IMR-90 (cell line): ENCODE measurements around the gene DSN1. TPM values are rescaled to one million over a fixed set of nuclear protein-coding genes. Genes with fewer than 3 reads are reported as not detected.

Experiments used
- ATAC-seq: fragments of 200-7000 bp; cut with Tn5 transposase; 2 replicates; pipeline ENCODE4 v1.9.1; 2020; ENCODE audit warnings: low read depth, mild to moderate bottlenecking, moderate library complexity
- BruUV-seq: library from RNA; stranded (reverse); fragments of 400-500 nt; replicated peaks from 2 replicates; lab custom pipeline; 2021; lab: Mats Ljungman, UMichigan
- CTCF ChIA-PET: fragments of 300-600 bp; formaldehyde crosslinking; extraction: SDS; loops from one replicate; lab custom pipeline; 2021; ENCODE audit warnings: antibody characterized with exemption; lab: Yijun Ruan, JAX
- POLR2A ChIA-PET: fragments of 300-600 bp; sonication (Branson Sonifier 250); formaldehyde crosslinking; loops from one replicate; lab custom pipeline; 2022; ENCODE audit warnings: antibody characterized with exemption; ENCODE audit not compliant: unreplicated experiment; lab: Charles Lee
- DNase-seq: peaks from one replicate; pipeline ENCODE4 v3.0.0; 2013
- H2AFZ ChIP-seq: replicated peaks from 2 replicates; pipeline ENCODE3; 2013; ENCODE audit warnings: low read length, mild to moderate bottlenecking; ENCODE audit not compliant: poor library complexity
- H2AK5ac ChIP-seq: 2 replicates; pipeline ENCODE4 v1.6.1; 2013; ENCODE audit warnings: low read depth, low read length, inconsistent platforms
- H2AK9ac ChIP-seq: replicated peaks from 2 replicates; pipeline ENCODE3; 2013; ENCODE audit warnings: mild to moderate bottlenecking, low read depth, low read length, moderate library complexity; ENCODE audit not compliant: poor library complexity
- H2BK120ac ChIP-seq: 2 replicates; pipeline ENCODE4 v1.6.1; 2013; ENCODE audit warnings: low read depth, low read length, inconsistent platforms
- H2BK15ac ChIP-seq: 3 replicates; pipeline ENCODE4 v1.6.1; 2013; ENCODE audit warnings: low read depth, low read length, inconsistent platforms
- H2BK20ac ChIP-seq: 2 replicates; pipeline ENCODE4 v1.6.1; 2013; ENCODE audit warnings: low read depth, mild to moderate bottlenecking, inconsistent platforms, low read length, moderate library complexity
- H2BK5ac ChIP-seq: 2 replicates; pipeline ENCODE4 v1.6.1; 2013; ENCODE audit warnings: mild to moderate bottlenecking, low read depth, low read length, inconsistent platforms; ENCODE audit not compliant: poor library complexity, severe bottlenecking
- H3K14ac ChIP-seq: replicated peaks from 2 replicates; pipeline ENCODE4 v1.6.1; 2013; ENCODE audit warnings: low read depth, low read length, inconsistent platforms
- H3K18ac ChIP-seq: 2 replicates; pipeline ENCODE4 v1.6.1; 2013; ENCODE audit warnings: low read depth, low read length, control low read depth
- H3K23ac ChIP-seq: 2 replicates; pipeline ENCODE4 v1.6.1; 2013; ENCODE audit warnings: low read depth, low read length, inconsistent platforms
- H3K27ac ChIP-seq: 2 replicates; pipeline ENCODE4 v1.5.1; 2013; ENCODE audit warnings: mild to moderate bottlenecking, control low read depth, low read length; ENCODE audit not compliant: insufficient read depth
- H3K27me3 ChIP-seq: 2 replicates; pipeline ENCODE4 v1.6.1; 2013; ENCODE audit warnings: low read length; ENCODE audit not compliant: control insufficient read depth, insufficient read depth
- H3K36me3 ChIP-seq: 2 replicates; pipeline ENCODE4 v1.6.1; 2013; ENCODE audit warnings: low read length, mixed read lengths; ENCODE audit not compliant: control insufficient read depth, insufficient read depth
- H3K4ac ChIP-seq: 2 replicates; pipeline ENCODE4 v1.6.1; 2013; ENCODE audit warnings: low read depth, low read length, inconsistent platforms
- H3K4me1 ChIP-seq: 2 replicates; pipeline ENCODE4 v1.6.1; 2013; ENCODE audit warnings: low read length, mixed read lengths; ENCODE audit not compliant: control insufficient read depth, insufficient read depth
- H3K4me2 ChIP-seq: 2 replicates; pipeline ENCODE4 v1.6.1; 2013; ENCODE audit warnings: low read depth, mild to moderate bottlenecking, control low read depth, low read length, moderate library complexity
- H3K4me3 ChIP-seq: 2 replicates; pipeline ENCODE4 v1.5.1; 2013; ENCODE audit warnings: low read depth, mild to moderate bottlenecking, control low read depth, low read length, moderate library complexity; ENCODE audit not compliant: insufficient read depth
- H3K56ac ChIP-seq: 2 replicates; pipeline ENCODE4 v1.6.1; 2013; ENCODE audit warnings: low read length, inconsistent platforms; ENCODE audit not compliant: insufficient read depth; ENCODE audit errors: extremely low read depth
- H3K79me1 ChIP-seq, 2 experiments: 2 replicates each; pipeline ENCODE4 v1.6.1; 2013; ENCODE audit warnings: low read length in 2 of 2, inconsistent platforms in 1 of 2, low read depth in 1 of 2
- H3K9ac ChIP-seq: 2 replicates; pipeline ENCODE4 v1.6.1; 2013; ENCODE audit warnings: low read depth, low read length, control low read depth
- H3K9me1 ChIP-seq: 2 replicates; pipeline ENCODE4 v1.6.1; 2013; ENCODE audit warnings: low read length, inconsistent platforms; ENCODE audit not compliant: insufficient read depth
- H3K9me3 ChIP-seq: 2 replicates; pipeline ENCODE4 v1.6.1; 2013; ENCODE audit warnings: low read length; ENCODE audit not compliant: control insufficient read depth, insufficient read depth
- H4K20me1 ChIP-seq: 2 replicates; pipeline ENCODE4 v1.6.1; 2013; ENCODE audit warnings: low read length, inconsistent platforms; ENCODE audit not compliant: insufficient read depth
- H4K5ac ChIP-seq: 2 replicates; pipeline ENCODE4 v1.6.1; 2013; ENCODE audit warnings: mild to moderate bottlenecking, low read depth, low read length, control low read depth
- H4K8ac ChIP-seq, 2 experiments: 2 replicates each; pipeline ENCODE4 v1.6.1; 2013; ENCODE audit warnings: low read depth in 2 of 2, low read length in 2 of 2, control low read depth in 1 of 2, inconsistent platforms in 1 of 2
- H4K91ac ChIP-seq: 2 replicates; pipeline ENCODE4 v1.6.1; 2013; ENCODE audit warnings: low read depth, low read length, inconsistent platforms; ENCODE audit not compliant: insufficient read depth
- BHLHE40 ChIP-seq: fragments of 150-350 bp; IDR thresholded peaks from 2 replicates; pipeline ENCODE4 v1.6.1; 2016; ENCODE audit warnings: mild to moderate bottlenecking, low read depth, low read length
- CEBPB ChIP-seq: IDR thresholded peaks from 2 replicates; pipeline ENCODE4 v1.6.1; 2012; ENCODE audit warnings: low read depth, low read length, improper control_type of control experiment
- CHD1 ChIP-seq: IDR thresholded peaks from 2 replicates; pipeline ENCODE4 v1.6.1; 2012; ENCODE audit warnings: low read depth, low read length, improper control_type of control experiment
- CTCF ChIP-seq: conservative IDR thresholded peaks from 2 replicates; pipeline ENCODE4 v1.5.1; 2012; ENCODE audit warnings: mild to moderate bottlenecking, low read depth, low read length, improper control_type of control experiment
- ELK1 ChIP-seq: fragments of 150-350 bp; IDR thresholded peaks from 2 replicates; pipeline ENCODE4 v1.6.1; 2016; ENCODE audit warnings: low read depth, mild to moderate bottlenecking, low read length, moderate library complexity, borderline replicate concordance
- FOS ChIP-seq: fragments of 150-350 bp; IDR thresholded peaks from 2 replicates; pipeline ENCODE4 v1.6.1; 2016; ENCODE audit warnings: low read depth, low read length
- MAFK ChIP-seq: IDR thresholded peaks from 2 replicates; pipeline ENCODE4 v1.6.1; 2012; ENCODE audit warnings: low read depth, low read length, improper control_type of control experiment
- MAZ ChIP-seq: IDR thresholded peaks from 2 replicates; pipeline ENCODE4 v1.6.1; 2012; ENCODE audit warnings: low read depth, mild to moderate bottlenecking, low read length, improper control_type of control experiment, moderate library complexity, borderline replicate concordance
- NFE2L2 ChIP-seq: fragments of 150-350 bp; IDR thresholded peaks from 2 replicates; pipeline ENCODE4 v1.6.1; 2016; ENCODE audit warnings: low read depth, mild to moderate bottlenecking, low read length
- POLR2A ChIP-seq: IDR thresholded peaks from 2 replicates; pipeline ENCODE4 v1.6.1; 2012; ENCODE audit warnings: mild to moderate bottlenecking, low read depth, low read length
- RAD21 ChIP-seq: IDR thresholded peaks from 2 replicates; pipeline ENCODE4 v1.6.1; 2012; ENCODE audit warnings: low read length, improper control_type of control experiment
- RCOR1 ChIP-seq: IDR thresholded peaks from 2 replicates; pipeline ENCODE4 v1.6.1; 2012; ENCODE audit warnings: mild to moderate bottlenecking, low read length, improper control_type of control experiment; ENCODE audit not compliant: insufficient replicate concordance
- RFX5 ChIP-seq: IDR thresholded peaks from 2 replicates; pipeline ENCODE4 v1.8.0; 2012; ENCODE audit warnings: low read depth, mild to moderate bottlenecking, low read length, moderate library complexity
- SMC3 ChIP-seq: fragments of 150-350 bp; IDR thresholded peaks from 2 replicates; pipeline ENCODE4 v1.6.1; 2016; ENCODE audit warnings: low read depth, mild to moderate bottlenecking, antibody characterized with exemption, low read length, moderate library complexity
- WGBS, 2 experiments: methylation state at CpG; one replicate each; pipeline versions ENCODE4 v1.1.5 to v1.1.7; 2013; ENCODE audit warnings: missing lambda C conversion rate in 2 of 2; ENCODE audit not compliant: insufficient read length in 1 of 2; ENCODE audit errors: extremely low coverage in 2 of 2; 5-methylcytosine and 5-hydroxymethylcytosine counted together
- dilution Hi-C: fragments of 300-500 bp; cut with HindIII; formaldehyde crosslinking; loops from one replicate; pipeline ENCODE4 v1.14.3; 2018; ENCODE audit warnings: low sequenced_read_pairs; ENCODE audit not compliant: unreplicated experiment
- in situ Hi-C: fragments of 300-500 bp; cut with MboI; formaldehyde crosslinking; loops from 3 replicates; pipeline ENCODE4 v1.14.3; 2019; ENCODE audit warnings: low sequenced_read_pairs, inconsistent platforms, mixed read lengths
- intact Hi-C: fragments of 100-400 bp; cut with micrococcal nuclease; formaldehyde crosslinking; loops from 2 replicates; pipeline ENCODE4 v1.10.0; 2022
- polyA plus RNA-seq, 3 experiments: library from polyadenylated mRNA; depleted of rRNA; stranded (reverse); fragments of >200 nt; gene quantifications; 2 replicates each; pipeline ENCODE4 v1.2.3, GENCODE V29; 2012; ENCODE audit warnings: low replicate concordance in 1 of 3
- total RNA-seq: library from RNA; depleted of rRNA; stranded (reverse); fragments of >200 nt; gene quantifications from 2 replicates; pipeline ENCODE4 v1.2.3, GENCODE V29; 2012
- TF ChIP-seq, protein P1 (sequence below): fragments of 150-350 bp; IDR thresholded peaks from 2 replicates; pipeline ENCODE4 v1.6.1; 2017; ENCODE audit warnings: mild to moderate bottlenecking, antibody characterized with exemption, low read length, low read depth

The DSN1 gene
- total and polyA plus RNA-seq, 2 of the 4 experiments (the other 2 are of a cell fraction) = 10.5 to 16.3 TPM

GRCh38 chr20:36805396-36805795, 31.8 kb upstream of the DSN1 start:
- H2BK20ac ChIP-seq = no peak overlapping the region
- H4K8ac ChIP-seq = no peak overlapping the region
- 0 out of 2 replicates have a peak, but pooled peaks cover 5% of the 10 kb centered on the region for H3K9me1 ChIP-seq
- TF ChIP-seq CTCF = no peak
- TF ChIP-seq NFE2L2 = no peak
- no peak for TF ChIP-seq RFX5
- no peak for TF ChIP-seq CEBPB
- TF ChIP-seq FOS = no peak
- TF ChIP-seq ELK1 = no peak
- TF ChIP-seq POLR2A = no peak
- TF ChIP-seq CHD1 = no peak
- no peak for TF ChIP-seq MAFK
- TF ChIP-seq RCOR1 = no peak
- no peak for TF ChIP-seq BHLHE40
- TF ChIP-seq SMC3 = no peak
- no peak for TF ChIP-seq RAD21
- no peak for TF ChIP-seq MAZ
- TF ChIP-seq, protein P1, sequence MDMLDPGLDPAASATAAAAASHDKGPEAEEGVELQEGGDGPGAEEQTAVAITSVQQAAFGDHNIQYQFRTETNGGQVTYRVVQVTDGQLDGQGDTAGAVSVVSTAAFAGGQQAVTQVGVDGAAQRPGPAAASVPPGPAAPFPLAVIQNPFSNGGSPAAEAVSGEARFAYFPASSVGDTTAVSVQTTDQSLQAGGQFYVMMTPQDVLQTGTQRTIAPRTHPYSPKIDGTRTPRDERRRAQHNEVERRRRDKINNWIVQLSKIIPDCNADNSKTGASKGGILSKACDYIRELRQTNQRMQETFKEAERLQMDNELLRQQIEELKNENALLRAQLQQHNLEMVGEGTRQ = no peak
- H3K23ac ChIP-seq = no peak overlapping the region
- no peak overlapping the region for H3K4ac ChIP-seq
- H3K79me1 ChIP-seq = peaks cover 28 to 59% of the 10 kb centered on the region in 2 experiments
- H4K5ac ChIP-seq = no peak overlapping the region
- no peak overlapping the region for H2AK9ac ChIP-seq
- no CpG with 5 or more reads among the region's 1 CpG for WGBS, 2 experiments
- H3K4me3 ChIP-seq = no peak overlapping the region
- H3K18ac ChIP-seq = no peak overlapping the region
- H3K4me1 ChIP-seq = peaks cover 8% of the 10 kb centered on the region
- H3K27ac ChIP-seq = no peak overlapping the region
- no peak overlapping the region for H2BK15ac ChIP-seq
- ChIA-PET CTCF (no interaction called here), POLR2A (no interaction called here)
- H3K27me3 ChIP-seq = no peaks in the 10 kb centered on the region
- peaks cover 15% of the 10 kb centered on the region for H4K20me1 ChIP-seq
- H2AK5ac ChIP-seq = no peak overlapping the region
- no peak for DNase-seq
- dilution Hi-C loops = loop anchor here (10.0 kb wide), 1 partner anchor 59 kb away; a partner anchor contains a TSS
- no TSS peak for BruUV-seq
- H3K4me2 ChIP-seq = no peak overlapping the region
- H3K14ac ChIP-seq = no peak overlapping the region
- intact Hi-C loops = no loop called here
- H2BK120ac ChIP-seq = no peak overlapping the region
- H2BK5ac ChIP-seq = no peak overlapping the region
- H3K9me3 ChIP-seq = no peaks in the 10 kb centered on the region
- H4K91ac ChIP-seq = no peak overlapping the region
- no peak overlapping the region for H3K9ac ChIP-seq
- in situ Hi-C loops = loop anchor here (25.0 kb wide), 1 partner anchor 93 kb away; no protein-coding TSS in a partner anchor
- no peak overlapping the region for H3K56ac ChIP-seq
- peaks cover 69% of the 10 kb centered on the region for H3K36me3 ChIP-seq
- ATAC-seq = no peak
- H2AFZ ChIP-seq = no peak overlapping the region
